GM12878 (cell line): ENCODE measurements around the gene PCSK6. TPM values are rescaled to one million over a fixed set of nuclear protein-coding genes. Genes with fewer than 3 reads are reported as not detected.
A peak's percentile ranks its signal among the peaks of the same experiment; 100 is the strongest.
"Not testable (repeated sequence)": the region's sequence is repeated elsewhere in the genome, so short reads cannot be mapped to it uniquely, and the experiment has no call there.

ENCODE experiments used
- ATAC-seq: fragments of 200-7000 bp; cut with Tn5 transposase; 3 replicates; pipeline ENCODE4 v1.9.1; 2020; ENCODE audit warnings: mild to moderate bottlenecking, moderate library complexity
- BruUV-seq: library from RNA; stranded (reverse); fragments of 400-500 nt; replicated peaks from 2 replicates; lab custom pipeline; 2021; lab: Mats Ljungman, UMichigan
- CTCF ChIA-PET: fragments of 300-600 bp; sonication (Branson Sonifier 250); formaldehyde crosslinking; extraction: SDS; loops from one replicate; lab custom pipeline; 2021; ENCODE audit warnings: inconsistent platforms; lab: Yijun Ruan, JAX
- POLR2A ChIA-PET: fragments of 350-600 bp; formaldehyde crosslinking; extraction: SDS; loops from one replicate; lab custom pipeline; 2021; ENCODE audit warnings: inconsistent platforms; lab: Charles Lee
- RAD21 ChIA-PET: fragments of 300-600 bp; sonication (Branson Sonifier 250); formaldehyde crosslinking; loops from one replicate; lab custom pipeline; 2023; ENCODE audit warnings: antibody characterized with exemption; ENCODE audit not compliant: unreplicated experiment; lab: Charles Lee
- SMC1A ChIA-PET: fragments of 300-600 bp; sonication (Branson Sonifier 250); formaldehyde crosslinking; loops from one replicate; lab custom pipeline; 2023; ENCODE audit not compliant: unreplicated experiment, uncharacterized antibody; lab: Charles Lee
- DNase-seq: peaks from one replicate; pipeline ENCODE4 v3.0.0-alpha.2; 2011; ENCODE audit warnings: low read depth, low spot score
- FAIRE-seq: peaks from 3 replicates; lab custom pipeline; 2011; peaks lifted over from hg19 to GRCh38; lab: Jason Lieb, UNC
- H2AFZ ChIP-seq: 2 replicates; pipeline ENCODE4 v1.6.0; 2011; ENCODE audit warnings: low read depth, low read length, control low read depth; ENCODE audit not compliant: control insufficient read depth
- H3K27ac ChIP-seq: 2 replicates; pipeline ENCODE4 v1.5.1; 2011; ENCODE audit warnings: control low read depth; ENCODE audit not compliant: control insufficient read depth, insufficient read depth
- H3K27me3 ChIP-seq, 2 experiments: replicated peaks in 1 of 2; 2 replicates each; pipeline versions ENCODE4 v1.6.0 to v1.6.1; 2011; ENCODE audit warnings: low read length in 1 of 2; ENCODE audit not compliant: control insufficient read depth in 2 of 2, insufficient read depth in 2 of 2
- H3K36me3 ChIP-seq, 2 experiments: 2 replicates each; pipeline ENCODE4 v1.5.1; 2011; ENCODE audit warnings: low read length in 1 of 2; ENCODE audit not compliant: control insufficient read depth in 2 of 2, insufficient read depth in 2 of 2
- H3K4me1 ChIP-seq: 2 replicates; pipeline ENCODE4 v1.6.1; 2011; ENCODE audit warnings: mild to moderate bottlenecking, low read length, moderate library complexity, mixed read lengths; ENCODE audit not compliant: control insufficient read depth, insufficient read depth
- H3K4me2 ChIP-seq: 2 replicates; pipeline ENCODE4 v1.6.0; 2011; ENCODE audit warnings: control low read depth; ENCODE audit not compliant: control insufficient read depth, insufficient read depth
- H3K4me3 ChIP-seq: fragments of 200-600 bp; sonication (generic); 2 replicates; pipeline ENCODE4 v1.5.1; 2016
- H3K79me2 ChIP-seq: 2 replicates; pipeline ENCODE4 v1.6.0; 2011; ENCODE audit warnings: low read length; ENCODE audit not compliant: control insufficient read depth, insufficient read depth
- H3K9ac ChIP-seq: 2 replicates; pipeline ENCODE4 v1.8.0; 2011; ENCODE audit warnings: low read length, control low read depth, mixed read lengths; ENCODE audit not compliant: control insufficient read depth, insufficient read depth
- H3K9me3 ChIP-seq: replicated peaks from 3 replicates; pipeline ENCODE4 v1.5.1; 2011; ENCODE audit warnings: mild to moderate bottlenecking, low read length; ENCODE audit not compliant: control insufficient read depth, insufficient read depth
- H4K20me1 ChIP-seq: 2 replicates; pipeline ENCODE4 v1.6.0; 2011; ENCODE audit not compliant: control insufficient read depth, insufficient read depth
- CTCF ChIP-seq, 3 experiments: IDR thresholded peaks in 2 of 3; conservative IDR thresholded peaks in 1 of 3; 2 replicates each; pipeline ENCODE4 v1.5.1; 2011; ENCODE audit warnings: low read depth in 3 of 3, low read length in 3 of 3, mild to moderate bottlenecking in 3 of 3, control low read depth in 2 of 3, moderate library complexity in 2 of 3, inconsistent platforms in 1 of 3, mixed read lengths in 1 of 3; ENCODE audit not compliant: control insufficient read depth in 2 of 3, insufficient read depth in 1 of 3; ENCODE audit errors: extremely low read depth in 1 of 3
- PAX5 ChIP-seq: IDR thresholded peaks from 2 replicates; pipeline ENCODE4 v1.6.1; 2011; ENCODE audit warnings: low read depth, low read length, borderline replicate concordance
- RAD21 ChIP-seq: IDR thresholded peaks from 2 replicates; pipeline ENCODE4 v1.6.1; 2011; ENCODE audit warnings: mild to moderate bottlenecking, low read depth, low read length, moderate library complexity; ENCODE audit not compliant: insufficient read depth
- SMC3 ChIP-seq: IDR thresholded peaks from 2 replicates; pipeline ENCODE4 v1.6.1; 2011; ENCODE audit warnings: low read length, improper control_type of control experiment, borderline replicate concordance
- SRF ChIP-seq, 2 experiments: IDR thresholded peaks; 2 replicates each; pipeline ENCODE4 v1.6.1; 2011; ENCODE audit warnings: low read depth in 2 of 2, low read length in 2 of 2, mild to moderate bottlenecking in 1 of 2, moderate library complexity in 1 of 2
- TARDBP ChIP-seq: IDR thresholded peaks from 2 replicates; pipeline ENCODE4 v1.6.1; 2016; ENCODE audit warnings: borderline replicate concordance
- YY1 ChIP-seq: IDR thresholded peaks from 2 replicates; pipeline ENCODE4 v1.6.1; 2011; ENCODE audit warnings: low read depth, mild to moderate bottlenecking, low read length
- WGBS: methylation state at CpG from one replicate; pipeline ENCODE4 v1.1.6; 2016; ENCODE audit warnings: low lambda C conversion rate; ENCODE audit not compliant: insufficient replicate concordance, insufficient coverage; ENCODE audit errors: missing lambda C conversion rate; 5-methylcytosine and 5-hydroxymethylcytosine counted together
- in situ Hi-C: fragments of 300-500 bp; cut with MboI; formaldehyde crosslinking; loops from 9 replicates; pipeline ENCODE4 v1.14.3; 2018; ENCODE audit warnings: mixed read lengths
- intact Hi-C: fragments of 100-400 bp; cut with micrococcal nuclease; formaldehyde crosslinking; loops from one replicate; pipeline ENCODE4 v1.14.2; 2022; ENCODE audit not compliant: unreplicated experiment
- polyA plus RNA-seq, 11 experiments: library from polyadenylated mRNA; depleted of rRNA in 4 of 11; unstranded in 6 of 11; stranded (reverse) in 5 of 11; fragments of >200 nt; fragmentation: Nextera tagmentation in 4 of 11; fragmentation: Illumina TruSeq in 1 of 11; extraction: Ambion mirVana in 4 of 11; extraction: Trizol in 1 of 11; gene quantifications; 1 replicate in 1 of 11; 2 replicates in 10 of 11; pipeline versions ENCODE4 v1.2.1 to v1.2.3, GENCODE V29; 2011 to 2016; ENCODE audit warnings: inconsistent platforms in 2 of 11, missing spikeins in 2 of 11, low read depth in 1 of 11
- total RNA-seq, 4 experiments: library from RNA; depleted of rRNA in 3 of 4; stranded (reverse); fragments of >200 nt in 3 of 4; fragmentation: Illumina TruSeq in 1 of 4; extraction: Trizol in 1 of 4; gene quantifications; 2 replicates each; pipeline versions ENCODE4 v1.2.1 to v1.2.3, GENCODE V29; 2013 to 2021

Gene PCSK6
- total and polyA plus RNA-seq, 10 of the 15 experiments (the other 5 are each of a cell fraction or from before 2014, with no cell fraction given) = 0.19 to 0.67 (median 0.25) TPM; not detected in 4

- peak; percentile 48 for ATAC-seq
- TF ChIP-seq SMC3 = peak; percentile 39; the same call in 1 of the 2 replicates
- peak; percentile 45 for TF ChIP-seq RAD21
- TF ChIP-seq CTCF (IDR thresholded peaks at IDR 0.05 in 2 of 3, conservative IDR thresholded peaks at IDR 0.05 in 1 of 3; ENCODE audit: control insufficient read depth in 2 of 3, extremely low read depth in 1 of 3, insufficient read depth in 1 of 3, low read depth in 3 of 3, low read length in 3 of 3) = peak; percentile 52 to 58 (median 53)
- 0 out of 2 replicates have a peak, but pooled peaks have one; percentile 56 for TF ChIP-seq YY1
- TF ChIP-seq PAX5 = no peak
- TF ChIP-seq SRF (IDR thresholded peaks at IDR 0.05; ENCODE audit: low read depth in 2 of 2, low read length in 2 of 2) = no peak
- TF ChIP-seq TARDBP = no peak
- ChIA-PET SMC1A (interaction anchor here (0.7 to 3.1 kb wide), 15 partner anchors 9 to 438 kb away, joined by 3 to 14 read pairs (median 6); no protein-coding TSS in a partner anchor), RAD21 (interaction anchor here (0.7 to 2.8 kb wide), 9 partner anchors 9 to 434 kb away, joined by 3 to 9 read pairs (median 4); partner anchors contain the start of gene CHSY1), POLR2A (interaction anchor here (1.3 to 2.5 kb wide), 2 partner anchors 11 to 13 kb away, joined by 3 to 11 read pairs; no protein-coding TSS in a partner anchor), CTCF (interaction anchor here (0.7 to 3.8 kb wide), 26 partner anchors 9 to 371 kb away, joined by 3 to 52 read pairs (median 4); partner anchors contain the start of gene LRRK1)
- Histone ChIP-seq H3K27ac (no peak overlapping the region), H4K20me1 (no peaks in the 10 kb centered on the region), H2AFZ (no peak overlapping the region), H3K4me1 (peaks cover 4% of the 10 kb centered on the region), H3K27me3 (no peaks in the 10 kb centered on the region), H3K4me2 (no peak overlapping the region), H3K9ac (no peak overlapping the region), H3K79me2 (peaks cover 61% of the 10 kb centered on the region), H3K4me3 (no peak overlapping the region), H3K9me3 (no peaks in the 10 kb centered on the region; the same call in 2 of the 3 replicates), H3K36me3 (peaks cover 9 to 47% of the 10 kb centered on the region in 2 experiments)
- no peak for DNase-seq
- no TSS peak for BruUV-seq
- in situ Hi-C loops (no loop called here), intact Hi-C loops (no loop called here)
- no peak for FAIRE-seq
- 59% methylated on average over 8 of the region's 8 CpGs for WGBS
Measured at GRCh38 chr15:101288905-101289513, 200.5 kb downstream of the PCSK6 start.

- 97% methylated on average over 3 of the region's 6 CpGs for WGBS
- H3K9ac ChIP-seq, H3K4me3 ChIP-seq, intact Hi-C loops, in situ Hi-C loops, FAIRE-seq, H2AFZ ChIP-seq, H4K20me1 ChIP-seq, H3K4me2 ChIP-seq, ATAC-seq, DNase-seq, H3K27ac ChIP-seq, BruUV-seq, H3K27me3 ChIP-seq, H3K9me3 ChIP-seq, H3K4me1 ChIP-seq: not testable (repeated sequence)
- ChIA-PET SMC1A (interaction anchor here (1.0 to 3.1 kb wide), 4 partner anchors 11 to 353 kb away, joined by 3 to 14 read pairs (median 5); no protein-coding TSS in a partner anchor), RAD21 (interaction anchor here (0.7 to 1.9 kb wide), 6 partner anchors 12 to 366 kb away, joined by 3 to 7 read pairs (median 4); partner anchors contain the start of gene CHSY1), POLR2A (interaction anchor here (0.7 kb wide), 1 partner anchor 360 kb away, joined by 4 read pairs; no protein-coding TSS in a partner anchor), CTCF (interaction anchor here (0.7 to 3.8 kb wide), 11 partner anchors 8 to 367 kb away, joined by 3 to 52 read pairs (median 18); no protein-coding TSS in a partner anchor)
- Histone ChIP-seq H3K36me3 (peaks cover 13 to 59% of the 10 kb centered on the region in 2 experiments), H3K79me2 (peaks cover 44% of the 10 kb centered on the region)
Measured at GRCh38 chr15:101287342-101287741, 202.2 kb downstream of the PCSK6 start.
